Stimulated activated CD4-positive, alpha-beta T cell treated with anti-CD3 and anti-CD28 coated beads, Interleukin-12 subunit alpha, Interleukin-12 subunit beta, amount 100 ng/mL, for 24 hours (primary cell): Measurements from ENCODE around the gene CDA.
"Not testable (repeated sequence)": the region's sequence is repeated elsewhere in the genome, so short reads cannot be mapped to it uniquely, and the experiment has no call there.

Experiments
- DNase-seq, 2 experiments: peaks; one replicate each; pipeline ENCODE4 v3.0.0-alpha.2; 2020; ENCODE audit warnings: low read depth in 2 of 2

CDA gene

DNA sequence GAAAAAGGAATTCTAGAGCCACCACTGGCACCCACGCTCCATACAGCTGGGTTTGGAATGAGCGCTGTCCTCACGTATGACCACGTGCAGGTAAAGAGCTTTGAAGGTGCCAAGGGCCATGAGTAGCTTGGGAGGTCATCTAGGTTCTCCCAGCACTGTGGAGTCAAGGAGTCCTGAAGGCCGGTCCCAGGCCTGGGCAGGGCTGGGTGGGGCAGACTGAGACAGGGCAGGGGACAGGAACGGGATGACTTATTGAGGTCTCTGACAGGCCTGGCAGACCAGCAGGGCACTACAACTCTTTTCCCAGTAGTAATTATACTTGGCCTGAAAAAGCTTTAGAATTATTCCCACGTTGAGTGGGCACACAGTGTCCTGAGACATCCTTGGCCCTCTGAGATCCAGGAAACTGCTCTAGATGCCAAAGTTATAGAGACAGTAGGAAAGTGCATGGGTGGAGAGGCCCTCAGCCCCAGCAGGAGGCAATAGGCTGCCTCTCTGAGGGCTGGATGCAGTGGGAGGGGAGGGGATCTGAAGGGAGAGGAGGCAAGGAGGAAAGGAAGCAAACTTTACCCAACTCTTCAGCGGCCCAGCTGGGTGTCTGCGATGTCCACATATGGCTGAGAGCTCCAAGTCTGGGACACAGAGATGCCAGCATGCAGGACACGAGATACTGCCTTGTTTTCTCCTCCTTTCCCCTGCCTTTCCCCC is 1.8 kb upstream of the CDA start:
- DNase-seq: no peak

DNA sequence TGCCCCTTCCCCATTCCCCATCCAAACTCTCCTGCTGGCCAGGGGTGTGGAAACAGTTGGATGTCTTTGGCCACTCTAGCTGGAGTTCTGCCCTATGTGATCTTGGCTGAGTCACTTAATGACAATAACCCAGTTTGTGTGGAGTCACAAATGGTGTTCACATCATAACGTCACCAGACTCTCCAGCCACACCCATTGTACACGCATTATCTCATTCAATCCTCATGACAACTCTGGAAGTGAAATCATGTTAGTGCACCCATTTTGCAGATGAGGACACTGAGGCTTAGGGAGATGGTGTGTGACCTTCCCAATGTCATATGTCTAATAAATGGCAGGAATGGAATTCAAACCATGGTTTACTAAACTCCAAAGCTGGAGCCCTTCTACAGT is 1.2 kb upstream of the CDA start:
- no peak for DNase-seq

DNA sequence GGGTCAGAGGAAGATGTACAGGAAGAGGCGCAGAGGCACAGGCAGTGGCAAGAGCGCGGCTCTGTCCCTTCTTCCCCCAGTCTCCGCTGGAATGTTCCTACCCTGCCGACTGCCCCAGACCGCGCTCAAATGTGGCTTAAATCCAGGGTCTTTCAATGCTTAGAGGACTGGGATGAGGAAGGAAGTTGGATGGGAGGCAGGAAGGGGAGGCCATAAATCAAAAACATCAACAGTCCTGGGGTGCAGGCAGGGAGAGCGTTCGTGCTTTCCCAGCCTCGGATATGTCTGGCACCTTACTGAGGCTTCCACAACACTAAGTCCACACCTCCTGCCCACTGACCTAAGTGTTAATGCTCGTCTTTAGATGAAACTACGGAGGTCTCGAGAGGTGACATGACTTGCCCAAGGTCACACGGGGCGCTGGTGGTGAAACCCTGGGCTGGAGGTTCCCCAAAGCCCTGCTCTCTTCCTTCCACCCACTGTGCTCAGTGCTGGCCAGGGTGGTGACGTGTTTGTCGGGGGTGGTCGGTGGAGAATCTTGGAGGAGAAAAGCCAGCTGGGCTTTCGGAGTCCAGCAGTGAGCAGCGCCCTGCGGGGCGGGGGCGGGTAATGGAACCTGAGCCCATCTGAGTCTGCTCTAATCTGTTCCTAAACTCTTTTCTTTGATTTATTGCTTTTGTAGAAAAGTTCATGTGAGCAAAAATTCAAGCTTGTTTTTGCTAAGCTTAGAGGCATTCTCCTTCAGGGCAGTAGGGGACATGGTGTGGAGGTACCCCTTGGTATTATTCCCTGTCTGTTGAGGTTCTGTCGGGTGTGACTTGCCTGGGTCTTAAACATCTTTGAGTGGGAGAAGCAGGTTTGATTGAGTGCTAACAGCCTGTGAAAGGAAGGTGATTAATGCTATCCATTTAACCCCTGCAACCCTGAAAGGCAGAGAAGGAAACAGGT is 708 bp downstream of the CDA start:
- no peak for DNase-seq

DNA sequence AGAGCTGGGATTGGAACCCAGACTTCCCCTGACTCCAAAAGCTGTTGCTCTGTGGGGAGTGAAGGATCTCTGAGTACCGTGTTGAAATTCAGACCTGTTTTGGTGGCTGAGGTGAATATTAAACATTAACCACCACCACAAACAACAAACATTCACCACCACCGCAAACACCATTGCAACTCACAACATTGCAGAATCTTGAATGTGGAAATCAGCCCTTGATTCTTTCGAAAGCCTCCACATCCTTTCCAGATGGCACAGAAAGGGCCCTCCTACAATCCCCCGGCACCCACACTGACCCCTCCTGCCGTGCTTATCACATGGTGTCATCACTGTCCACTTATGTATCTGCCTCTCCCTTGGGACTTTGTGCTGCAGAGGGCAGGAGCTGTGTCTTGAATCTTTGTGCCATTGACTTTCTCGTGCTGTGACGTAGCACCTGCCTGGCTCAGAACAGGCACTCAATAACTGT is 1.4 kb downstream of the CDA start:
- no peak for DNase-seq

DNA sequence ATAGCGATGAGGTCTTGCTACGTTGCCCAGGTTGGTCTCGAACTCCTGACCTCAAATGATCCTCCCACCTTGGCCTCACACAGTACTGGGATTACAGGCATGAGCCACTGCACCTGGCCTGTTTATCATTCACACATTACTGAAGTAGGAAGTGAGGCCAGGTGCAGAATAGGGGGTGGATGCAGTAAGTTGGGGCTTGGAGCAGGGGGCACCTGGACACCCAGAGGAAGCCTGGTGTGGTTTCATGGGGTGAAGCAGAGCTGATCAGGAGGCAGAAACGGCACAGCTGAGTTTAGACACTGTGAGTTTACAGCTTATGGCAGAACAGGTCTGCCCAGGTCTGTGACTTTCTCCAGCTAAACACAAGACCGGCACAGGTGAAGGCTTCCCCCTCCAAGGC is 4.9 kb downstream of the CDA start:
- DNase-seq: no peak

DNA sequence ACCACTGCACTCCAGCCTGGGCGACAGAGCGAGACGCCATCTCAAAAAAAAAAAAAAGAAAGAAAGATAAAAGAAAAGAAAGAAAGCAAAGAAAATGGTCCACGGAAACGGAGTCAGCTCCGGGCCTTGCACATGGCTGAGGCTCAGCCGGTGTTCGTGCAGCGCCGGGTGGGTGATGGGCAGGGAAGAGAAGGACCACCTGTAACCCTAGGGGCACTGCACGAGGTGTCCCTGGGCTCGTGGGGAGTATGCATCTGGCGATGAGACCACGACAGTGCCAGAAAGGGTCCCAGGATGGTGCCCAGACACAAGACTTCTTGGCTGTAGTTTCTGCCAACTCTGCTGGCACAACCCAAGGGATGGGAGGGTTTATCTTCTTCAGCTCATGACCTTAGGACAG is 5.8 kb downstream of the CDA start:
- DNase-seq: no peak

DNA sequence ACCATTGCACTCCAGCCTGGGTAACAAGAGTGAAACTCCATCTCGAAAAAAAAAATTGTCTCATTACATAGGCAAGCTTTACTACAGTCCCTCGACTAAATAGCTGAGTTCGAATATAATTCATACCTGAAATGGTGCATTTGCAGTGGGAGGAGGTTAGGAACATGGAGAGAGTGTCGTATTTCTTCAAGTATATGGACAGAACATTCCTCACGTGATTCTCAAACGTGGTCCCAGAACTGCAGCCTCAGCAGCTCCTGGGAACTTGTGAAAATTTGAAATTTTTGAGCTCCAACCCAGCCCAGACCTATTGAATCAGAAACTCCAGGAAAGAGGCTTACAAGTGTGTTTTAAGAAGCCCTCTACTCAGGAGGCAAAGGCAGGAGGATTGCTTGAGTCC is 7.2 kb downstream of the CDA start:
- no peak for DNase-seq

DNA sequence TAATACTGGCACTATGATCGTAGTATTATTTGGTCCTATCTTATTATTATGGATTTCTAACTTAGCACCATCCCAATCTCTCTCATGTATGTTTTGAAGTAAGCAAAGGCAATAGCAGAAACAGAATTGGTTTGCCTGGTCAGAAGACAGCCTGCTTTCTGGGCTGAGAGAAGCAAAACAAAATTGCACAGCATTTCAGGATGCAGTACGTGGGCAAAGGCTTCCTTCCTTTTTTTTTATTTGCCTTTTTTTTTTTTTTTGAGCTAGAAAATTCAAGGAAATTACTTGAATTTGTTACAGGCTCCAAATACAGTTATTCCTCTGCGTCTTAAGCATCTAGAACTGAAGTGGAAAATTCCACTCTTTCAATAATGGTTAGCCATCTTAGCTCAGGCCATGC is 8.8 kb downstream of the CDA start:
- no peak for DNase-seq

DNA sequence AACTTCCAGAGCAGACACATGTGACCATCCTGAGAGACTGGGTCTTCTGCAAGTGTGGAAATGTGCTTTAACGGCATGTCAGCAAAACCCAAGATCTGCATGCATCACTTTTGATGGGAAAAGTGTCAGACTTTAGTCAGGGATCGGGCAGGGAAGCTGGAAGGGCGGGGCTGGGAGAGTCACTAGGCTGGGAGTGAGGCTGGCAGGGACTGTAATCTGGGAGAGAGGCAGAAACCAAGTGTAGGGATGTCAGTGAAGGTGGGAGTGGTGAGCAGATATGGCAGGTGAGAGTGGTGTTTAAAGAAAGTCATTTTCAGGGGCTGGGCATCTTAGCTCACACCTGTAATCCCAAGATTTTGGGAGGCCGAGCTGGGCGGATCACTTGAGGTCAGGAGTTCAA is 11.3 kb downstream of the CDA start:
- DNase-seq: no peak

DNA sequence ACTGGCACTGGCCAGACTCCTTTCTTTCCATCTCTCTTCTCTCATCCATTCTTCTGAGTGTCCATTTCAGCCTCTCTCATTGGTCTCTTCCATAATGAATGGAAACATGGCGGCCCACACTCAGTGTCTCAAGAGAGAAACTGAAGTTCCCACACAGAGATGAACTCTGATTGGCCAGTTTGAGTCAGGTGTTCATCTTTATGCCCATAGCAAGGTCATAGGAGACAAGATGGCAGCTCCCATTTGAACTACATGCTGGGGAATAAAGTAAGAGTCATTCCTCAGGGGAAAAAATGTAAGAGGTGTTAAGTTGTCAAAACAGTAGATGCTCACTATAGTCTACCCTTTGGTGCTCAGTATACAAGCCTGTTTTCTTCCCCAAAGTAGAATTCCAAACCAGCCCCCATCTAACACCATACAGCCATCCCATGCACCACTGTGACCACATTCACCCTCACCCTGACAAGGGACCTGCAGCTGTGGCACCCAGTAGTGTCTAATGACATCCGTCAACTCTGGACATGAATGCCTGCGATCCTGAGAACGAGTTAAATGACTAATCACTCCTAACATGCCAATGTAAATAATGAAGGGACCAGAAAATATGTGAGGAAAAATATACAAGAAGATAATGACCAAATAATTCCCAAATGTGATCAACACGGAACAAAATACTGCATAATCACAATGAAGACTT is 12.4 kb downstream of the CDA start:
- no peak for DNase-seq

DNA sequence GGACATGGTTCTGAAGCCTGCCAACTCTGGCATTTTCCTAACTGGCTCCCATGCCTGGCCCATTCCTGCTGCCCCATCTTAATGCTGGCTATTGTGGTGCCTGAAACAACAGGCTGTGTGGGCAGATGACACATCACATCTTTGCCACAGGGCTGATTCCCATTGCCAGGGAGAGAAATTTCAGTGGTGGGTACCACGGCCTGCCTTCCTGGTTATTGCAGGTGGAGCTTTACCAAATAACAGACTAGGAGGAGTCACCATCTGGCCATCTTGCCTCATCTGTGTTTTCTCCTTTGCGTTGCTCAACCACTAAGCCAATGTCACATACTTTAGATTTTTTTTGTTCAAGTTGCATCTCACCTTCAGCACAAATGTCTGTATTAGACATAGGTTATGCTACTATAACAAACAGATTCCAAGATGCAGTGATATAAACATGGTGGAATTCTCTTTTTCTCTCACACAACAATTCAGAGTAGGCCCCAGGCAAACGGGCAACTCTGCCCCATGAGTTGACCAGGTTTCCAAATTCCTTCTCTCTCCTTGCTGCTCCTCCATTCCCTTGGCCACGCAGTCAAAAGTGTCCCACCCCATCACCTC is 14.1 kb downstream of the CDA start:
- no peak for DNase-seq

DNA sequence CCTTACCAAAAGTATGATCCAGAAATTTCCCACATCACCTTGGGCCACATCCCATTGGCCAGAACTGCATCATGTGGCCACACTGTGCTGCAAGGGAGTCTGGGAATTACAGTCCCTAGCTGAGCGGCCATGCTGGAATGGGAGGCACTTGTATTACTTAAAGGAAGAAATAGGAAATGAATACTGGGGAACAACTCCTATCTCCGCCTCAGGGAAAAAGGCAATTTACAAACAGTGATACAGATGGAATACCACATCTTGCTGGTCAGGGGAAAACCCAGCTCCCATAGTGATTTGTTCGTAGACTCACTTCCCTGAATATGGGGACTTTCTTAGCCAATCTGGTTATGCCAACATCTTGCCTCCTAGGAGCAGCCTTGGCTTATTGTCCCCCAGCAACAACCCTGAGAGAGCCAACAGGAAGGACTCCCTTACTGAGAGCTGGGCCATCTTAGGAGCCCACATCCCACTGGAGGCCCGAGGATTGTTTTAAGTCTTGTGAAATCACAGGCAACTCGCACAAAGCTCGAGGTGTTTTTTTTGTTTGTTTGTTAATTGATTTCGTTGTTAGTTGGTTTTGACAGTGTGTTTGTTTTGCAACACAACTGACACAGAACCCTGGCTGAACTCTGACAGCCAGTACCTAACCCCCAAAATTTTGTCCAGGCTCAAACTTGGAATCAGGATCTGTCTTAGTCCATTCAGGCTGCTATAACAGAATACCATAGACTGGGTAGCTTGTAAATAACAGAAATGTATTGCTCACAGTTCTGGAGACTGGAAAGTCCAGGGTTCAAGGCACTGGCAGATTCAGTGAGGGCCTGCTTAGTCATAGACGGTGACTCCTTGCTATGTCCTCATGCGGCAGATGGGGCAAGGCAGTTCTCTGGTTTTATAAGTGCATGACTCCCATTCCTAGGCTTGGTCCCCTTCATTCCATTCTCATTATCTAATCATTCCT is 14.9 kb downstream of the CDA start:
- no peak for DNase-seq

DNA sequence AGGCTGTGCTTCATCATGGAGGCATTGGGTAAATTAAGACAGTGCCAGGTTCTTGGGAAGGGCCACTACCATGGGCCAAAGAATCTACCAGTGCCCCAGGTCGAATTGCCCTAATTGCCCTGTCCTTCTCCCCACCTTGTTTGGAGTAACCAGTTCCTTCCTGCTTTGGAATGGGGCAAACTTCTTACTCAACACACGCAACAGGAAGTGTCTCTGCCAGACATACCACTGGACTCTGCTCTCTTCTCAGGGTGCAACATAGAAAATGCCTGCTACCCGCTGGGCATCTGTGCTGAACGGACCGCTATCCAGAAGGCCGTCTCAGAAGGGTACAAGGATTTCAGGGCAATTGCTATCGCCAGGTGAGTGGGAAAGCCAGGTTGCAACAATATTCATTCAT is 15.8 kb downstream of the CDA start:
- no peak for DNase-seq

DNA sequence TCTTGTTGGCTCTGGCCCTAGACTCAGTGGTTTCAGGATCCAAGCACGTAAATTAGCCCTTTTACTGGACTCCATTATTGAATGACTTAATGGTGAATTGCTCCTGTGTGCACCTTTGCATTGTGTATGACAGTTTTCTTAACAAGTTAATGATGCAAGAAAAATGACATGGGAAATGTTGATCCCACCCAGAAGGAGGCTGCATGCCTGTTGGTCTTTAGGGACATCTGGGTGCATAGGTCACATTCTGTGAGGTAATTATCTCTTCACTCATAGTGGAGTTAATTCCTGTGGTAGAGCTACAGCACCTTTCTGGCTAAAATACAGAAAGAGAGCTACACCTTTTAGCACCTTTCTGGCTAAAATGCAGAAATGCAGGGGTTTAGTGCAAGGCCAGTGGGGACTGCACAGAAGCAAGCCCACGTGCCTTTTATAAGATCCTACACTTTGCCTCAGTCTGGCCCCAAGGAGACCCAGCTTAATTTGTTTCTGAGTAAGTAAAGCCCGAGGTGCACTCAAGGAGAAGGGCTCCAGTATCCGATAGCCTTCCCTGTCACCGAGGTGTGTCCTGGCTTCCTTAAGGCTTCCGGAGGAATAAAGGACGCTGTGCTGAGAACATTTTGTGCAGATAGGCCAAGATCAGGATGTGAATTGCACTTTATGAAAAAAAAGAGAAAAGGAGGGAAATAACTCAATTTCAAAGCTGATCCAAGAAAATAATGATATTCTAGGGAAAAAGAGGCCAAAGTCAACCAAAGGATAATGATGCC is 18.1 kb downstream of the CDA start:
- not testable (repeated sequence) for DNase-seq

DNA sequence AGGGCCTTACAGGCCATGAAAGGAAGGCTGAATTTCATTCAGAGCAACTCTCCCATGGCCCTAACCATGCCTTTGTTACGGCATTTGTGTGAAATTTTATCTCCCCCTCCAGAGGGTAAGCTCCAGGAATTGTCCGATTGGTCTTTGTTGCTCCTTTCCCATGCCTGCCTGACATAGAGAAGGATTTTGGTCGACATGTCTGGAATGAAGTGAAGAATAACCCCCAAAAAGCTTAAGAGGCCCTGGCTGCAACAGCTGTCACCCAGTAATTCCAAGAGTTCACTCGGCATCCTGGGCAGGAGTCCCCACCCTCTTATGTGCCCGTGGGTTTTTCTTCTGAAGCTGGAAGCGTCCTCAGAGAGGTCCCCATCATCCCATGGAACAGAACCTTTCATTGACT is 20.6 kb downstream of the CDA start:
- DNase-seq: no peak

DNA sequence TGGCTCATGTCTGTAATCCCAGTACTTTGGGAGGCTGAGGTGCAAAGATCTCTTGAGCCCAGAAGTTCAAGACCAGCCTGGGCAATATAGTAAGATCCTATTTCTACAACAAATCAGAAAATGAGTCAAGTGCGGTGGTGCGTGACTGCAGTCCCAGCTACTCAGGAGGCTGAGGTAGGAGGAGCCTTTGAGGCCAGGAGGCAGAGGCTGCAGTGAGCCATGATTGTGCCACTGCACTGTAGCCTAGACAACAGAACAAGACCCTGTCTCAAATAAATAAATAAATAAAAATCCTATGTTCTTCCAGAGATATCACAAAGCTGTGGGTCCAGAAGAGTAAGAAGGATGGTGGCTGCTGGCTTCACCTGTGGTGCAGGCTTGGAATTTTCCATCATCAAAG is 22.1 kb downstream of the CDA start:
- no peak for DNase-seq

DNA sequence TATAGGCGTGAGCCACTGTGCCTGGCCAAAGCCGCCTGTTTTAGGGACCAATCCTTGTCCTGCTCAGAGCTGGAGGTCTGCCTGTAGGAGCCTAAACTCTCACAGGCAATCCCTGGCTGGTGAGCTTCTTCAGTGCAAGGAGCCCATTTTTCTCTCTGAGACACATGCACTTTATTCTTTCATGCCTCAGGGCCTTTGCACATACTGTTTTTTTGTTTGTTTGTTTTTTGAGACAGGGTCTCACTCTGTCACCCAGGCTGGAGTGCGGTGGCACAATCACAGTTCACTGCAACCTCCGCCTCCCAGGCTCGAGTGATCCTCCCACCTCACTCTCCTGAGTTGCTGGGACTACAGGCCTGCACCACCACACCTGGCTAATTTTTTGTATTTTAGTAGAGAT is 22.8 kb downstream of the CDA start:
- no peak for DNase-seq

DNA sequence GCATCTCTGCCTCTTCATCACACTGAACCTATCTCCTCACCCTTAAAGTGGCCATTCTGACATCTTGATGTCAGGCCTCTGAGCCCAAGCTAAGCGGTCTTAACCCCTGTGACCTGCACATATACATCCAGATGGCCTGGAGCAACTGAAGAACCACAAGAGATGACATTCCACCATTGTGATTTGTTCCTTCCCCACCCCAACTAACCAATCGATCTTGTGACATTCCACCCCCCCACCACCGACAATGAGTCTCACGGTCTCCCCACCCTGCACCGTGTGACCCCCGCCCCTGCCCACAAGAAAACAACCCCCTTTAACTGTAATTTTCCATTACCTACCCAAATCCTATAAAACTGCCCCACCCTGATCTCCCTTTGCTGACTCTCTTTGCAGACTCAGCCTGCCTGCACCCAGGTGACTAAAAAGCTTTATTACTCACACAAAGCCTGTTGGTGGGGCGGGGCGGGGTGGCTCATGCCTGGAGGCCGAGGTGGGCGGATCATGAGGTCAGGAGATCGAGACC is 23.4 kb downstream of the CDA start:
- no peak for DNase-seq

DNA sequence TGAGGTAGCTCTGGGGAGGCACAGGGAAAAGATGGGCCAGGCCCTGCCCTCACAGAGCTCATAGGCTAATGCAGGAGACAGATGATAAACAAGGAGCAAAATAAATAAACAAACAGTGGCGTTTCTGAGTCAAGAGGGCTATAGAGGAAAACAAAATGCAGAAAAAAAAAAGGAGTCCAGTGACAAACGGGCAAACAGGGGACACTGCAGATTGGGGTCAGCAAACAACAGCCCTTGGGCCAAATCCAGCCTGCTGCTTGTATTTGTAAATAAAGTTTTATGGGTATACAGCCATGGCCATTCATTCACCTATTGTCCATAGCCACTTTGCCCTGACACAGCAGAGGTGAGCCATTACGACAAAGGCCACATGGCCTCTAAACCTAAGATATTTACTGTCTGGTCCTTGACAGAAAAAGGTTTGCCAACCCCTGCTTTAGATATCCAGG is 25.3 kb downstream of the CDA start:
- no peak for DNase-seq
